Heart left ventricle (tissue), 16 donors: ENCODE measurements around the gene MPZL2. TPM values are rescaled to one million over a fixed set of nuclear protein-coding genes. Genes with fewer than 3 reads are reported as not detected.
A peak's percentile ranks its signal among the peaks of the same experiment; 100 is the strongest.

Experiments used
- ATAC-seq, 4 donors: fragments of 200-7000 bp; cut with Tn5 transposase; one replicate each; pipeline ENCODE4 v1.9.1; 2020 to 2022; ENCODE audit warnings: moderate library complexity in 4 of 4, mild to moderate bottlenecking in 3 of 4, moderate number of reproducible peaks in 1 of 4
- DNase-seq, 5 donors: peaks; one replicate each; pipeline ENCODE4 v3.0.0-alpha.2; 2020
- H3K27ac ChIP-seq, 12 donors: fragments of 200-600 bp; sonication (generic) in 4 of 12; one replicate each; pipeline versions ENCODE4 v1.5.0 to v1.8.0; 2016 to 2022; ENCODE audit warnings: mild to moderate bottlenecking in 2 of 12
- H3K27me3 ChIP-seq, 9 donors: fragments of 200-600 bp; sonication (generic) in 2 of 9; one replicate each; pipeline versions ENCODE4 v1.5.1 to v1.8.0; 2016 to 2022; ENCODE audit warnings: mild to moderate bottlenecking in 3 of 9
- H3K36me3 ChIP-seq, 9 donors: fragments of 200-600 bp; sonication (generic) in 2 of 9; one replicate each; pipeline versions ENCODE4 v1.5.0 to v1.8.0; 2018 to 2022; ENCODE audit warnings: mild to moderate bottlenecking in 2 of 9
- H3K4me1 ChIP-seq, 12 donors: fragments of 200-600 bp; sonication (generic) in 4 of 12; one replicate each; pipeline versions ENCODE4 v1.5.0 to v1.8.0; 2016 to 2022; ENCODE audit warnings: mild to moderate bottlenecking in 3 of 12
- H3K4me3 ChIP-seq, 12 donors: fragments of 200-600 bp; sonication (generic) in 4 of 12; one replicate each; pipeline versions ENCODE4 v1.5.0 to v1.8.0; 2017 to 2022; ENCODE audit warnings: mild to moderate bottlenecking in 9 of 12, moderate library complexity in 4 of 12
- H3K9me3 ChIP-seq, 12 donors: fragments of 200-600 bp; sonication (generic) in 4 of 12; one replicate each; pipeline versions ENCODE4 v1.5.0 to v1.8.0; 2016 to 2022; ENCODE audit warnings: mild to moderate bottlenecking in 1 of 12
- POLR2A ChIP-seq, 2 donors: fragments of 450-650 bp; IDR thresholded peaks; one replicate each; pipeline ENCODE4 v1.6.1; 2017; ENCODE audit warnings: antibody characterized with exemption in 2 of 2, mild to moderate bottlenecking in 2 of 2, moderate library complexity in 2 of 2
- WGBS, 4 donors: extraction: QIAGEN DNeasy Blood & Tissue Kit in 2 of 4; methylation state at CpG; one replicate each; pipeline versions ENCODE4 v1.1.5 to v1.1.7; 2013 to 2018; 5-methylcytosine and 5-hydroxymethylcytosine counted together
- intact Hi-C, 10 donors: fragments of 100-400 bp; cut with DNase I; formaldehyde crosslinking; loops; one replicate each; pipeline versions ENCODE4 v1.11.1 to v1.14.2; 2022
- long read RNA-seq, 3 donors: library from polyadenylated mRNA; unstranded; transcript quantifications; one replicate each; pipeline ENCODE4 v2.0.0, GENCODE V29; 2020 to 2021
- polyA plus RNA-seq, 2 donors: library from polyadenylated mRNA; stranded (reverse); fragments of 200-250 nt; gene quantifications; one replicate each; pipeline ENCODE4 v1.2.3, GENCODE V29; 2013
- total RNA-seq, 9 donors: library from RNA; depleted of rRNA in 2 of 9; stranded (reverse); fragments of >200 nt in 2 of 9; fragmentation: NEBNext Ultra II Directional in 3 of 9; extraction: Animal tissue kit (Norgen Biotek cat#: 25700) in 3 of 9; gene quantifications; one replicate each; pipeline versions ENCODE4 v1.1.0 to v1.2.4, GENCODE V29; 2016 to 2023
- TF ChIP-seq, protein P1 (sequence below), 12 donors: fragments of 200-600 bp; sonication (generic) in 4 of 12; IDR thresholded peaks; one replicate each; pipeline versions ENCODE4 v1.5.0 to v1.8.0; 2018 to 2022; ENCODE audit warnings: antibody characterized with exemption in 12 of 12, mild to moderate bottlenecking in 5 of 12
- donor health status: ischemic (EF 13 %, LVEDD 7.1; RV severe dilation, severe dysfunction).
- donor health status: healthy with polysubstance abuse.
- donor health status: DM: no; HTN: yes; CAD: no.
- donor health status: DM: no; HTN: no; CAD: no.
- donor health status: ischemic (EF 25% LVEDD 6.9; RV normal size, moderate dysfunction).
- donor health status: ischemic (EF 25% LVEDD 5.7; RV mildly dilated, moderate dysfunction).
- donor health status: healthy.
- donor health status: DM: yes; HTN: yes; CAD: no.
- donor health status: ischemic (EF 35%, LVEDD 5.7; RV mildly dilated, moderate dysfunction).
- donor health status: nonischemic (EF 11% LVEDD 7.7; RV severe dilation, severe dysfunction).
- donor health status: DM: yes; HTN: yes; CAD: no.
- donor health status: PGD.
- donor health status: ischemic (EF 29% LVEDD 5.4; RV normal size, mild dysfunction).
- donor health status: nonischemic (EF 23%, LVEDD 6.1; RV moderate dilation, normal function).

MPZL2 gene
- 10 to 100 TPM in 7 of 9 donors, 1 to 10 TPM in 2; 8.3 to 29.6 (median 13.2) TPM for total RNA-seq
- polyA plus RNA-seq, result 1 to 10 TPM; 7.4 to 7.7 TPM
- long read RNA-seq, donor 1, transcript MPZL2-201 (6 exons, 2,620 nt), result major isoform, 12 of 19 reads
- long read RNA-seq, donor 1, partial matches to known transcripts, result 1 of 19 reads
- long read RNA-seq, donor 1, other reads (novel, unspliced or antisense), result 2 of 19 reads
- long read RNA-seq, donor 2, transcript MPZL2-201 (6 exons, 2,620 nt), result major isoform, 33 of 44 reads
- long read RNA-seq, donor 2, partial matches to known transcripts, result 1 of 44 reads
- long read RNA-seq, donor 2, other reads (novel, unspliced or antisense), result 3 of 44 reads
- long read RNA-seq, donor 3, transcript MPZL2-201 (6 exons, 2,620 nt), result major isoform, 11 of 13 reads
- long read RNA-seq, donor 3, partial matches to known transcripts, result 0 of 13 reads
- long read RNA-seq, donor 3, other reads (novel, unspliced or antisense), result 1 of 13 reads

DNA sequence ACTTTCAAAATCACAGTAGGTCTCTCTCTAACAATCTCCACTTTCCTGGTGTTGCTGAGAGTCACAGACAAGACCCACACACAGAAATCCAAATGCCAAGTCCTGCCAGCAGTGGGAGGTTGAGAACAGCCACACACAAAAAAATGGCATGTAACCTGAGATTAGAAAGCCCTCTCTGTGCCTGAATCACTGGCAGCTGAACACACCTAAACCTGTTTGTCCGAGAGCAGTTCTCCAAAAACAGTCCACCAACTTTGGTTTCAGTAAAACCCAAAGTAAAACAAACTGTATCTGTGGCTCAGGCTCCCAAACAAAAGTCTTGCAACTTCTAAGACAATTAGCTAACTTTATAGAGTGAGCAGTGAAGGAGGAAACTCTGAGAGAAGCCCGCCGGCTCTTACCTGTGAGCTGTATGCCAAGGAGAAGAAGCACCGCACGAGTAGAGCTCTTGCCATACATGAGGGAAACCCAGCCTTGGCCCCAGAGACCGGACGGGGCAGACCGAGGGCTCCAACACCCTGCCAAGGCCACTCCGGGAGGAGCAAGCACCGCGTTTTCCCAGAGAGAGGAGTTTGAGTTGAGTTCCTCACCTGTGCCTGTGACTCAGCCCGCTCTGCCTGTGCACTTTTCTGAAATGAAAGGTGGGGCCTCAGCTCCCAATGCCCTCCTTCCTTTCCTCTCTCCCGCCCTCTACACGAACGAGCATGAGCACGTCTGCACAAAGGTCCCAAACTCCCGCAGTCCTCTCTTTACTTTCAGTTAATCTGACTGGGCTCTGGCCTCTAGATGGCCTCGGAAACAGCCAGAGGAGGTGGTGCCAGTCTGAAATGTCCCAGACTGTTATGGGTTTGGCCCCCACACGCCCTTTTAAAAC, at the start of gene MPZL2:
Gene MPZL2, minus strand, starts transcription at position 603 of the 874 bp plus-strand sequence. Its CDS starts 144 bp downstream, at position 459.
- 16 to 20% (median 18%) methylated on average over 17 to 19 of the region's 19 CpGs for WGBS, 4 donors
- intact Hi-C loops, result no loop called here
- no peak for TF ChIP-seq POLR2A (IDR thresholded peaks at IDR 0.05)
- TF ChIP-seq, protein P1, sequence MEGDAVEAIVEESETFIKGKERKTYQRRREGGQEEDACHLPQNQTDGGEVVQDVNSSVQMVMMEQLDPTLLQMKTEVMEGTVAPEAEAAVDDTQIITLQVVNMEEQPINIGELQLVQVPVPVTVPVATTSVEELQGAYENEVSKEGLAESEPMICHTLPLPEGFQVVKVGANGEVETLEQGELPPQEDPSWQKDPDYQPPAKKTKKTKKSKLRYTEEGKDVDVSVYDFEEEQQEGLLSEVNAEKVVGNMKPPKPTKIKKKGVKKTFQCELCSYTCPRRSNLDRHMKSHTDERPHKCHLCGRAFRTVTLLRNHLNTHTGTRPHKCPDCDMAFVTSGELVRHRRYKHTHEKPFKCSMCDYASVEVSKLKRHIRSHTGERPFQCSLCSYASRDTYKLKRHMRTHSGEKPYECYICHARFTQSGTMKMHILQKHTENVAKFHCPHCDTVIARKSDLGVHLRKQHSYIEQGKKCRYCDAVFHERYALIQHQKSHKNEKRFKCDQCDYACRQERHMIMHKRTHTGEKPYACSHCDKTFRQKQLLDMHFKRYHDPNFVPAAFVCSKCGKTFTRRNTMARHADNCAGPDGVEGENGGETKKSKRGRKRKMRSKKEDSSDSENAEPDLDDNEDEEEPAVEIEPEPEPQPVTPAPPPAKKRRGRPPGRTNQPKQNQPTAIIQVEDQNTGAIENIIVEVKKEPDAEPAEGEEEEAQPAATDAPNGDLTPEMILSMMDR (IDR thresholded peaks at IDR 0.05), result no peak
- Histone ChIP-seq H3K9me3 (no peaks in the 10 kb centered on the region), H3K4me3 (peak within 1 kb of the TSS in 11 of 12 donors; percentile 11 to 59 (median 48)), H3K4me1 (peaks cover 0 to 24% (median 0%) of the 10 kb centered on the region in 12 donors), H3K27me3 (peaks cover 0 to 8% (median 0%) of the 10 kb centered on the region in 9 donors), H3K36me3 (peaks cover 0 to 7% (median 0%) of the 10 kb centered on the region in 9 donors), H3K27ac (peak within 1 kb of the TSS in 8 of 12 donors; percentile 7 to 69 (median 51))
- DNase-seq, result peak in 4 of 5 donors; percentile 17 to 39 (median 29)
- ATAC-seq, result peak; percentile 58 to 88 (median 83)

GRCh38 chr11:118313242-118313641, 49.1 kb upstream of the MPZL2 start:
- peaks cover 0 to 29% (median 13%) of the 10 kb centered on the region in 9 donors for H3K27me3 ChIP-seq
- WGBS, 4 donors, result 54 to 61% (median 60%) methylated on average over 4 of the region's 4 CpGs
- no peaks in the 10 kb centered on the region for H3K36me3 ChIP-seq
- ATAC-seq, result no peak
- H3K9me3 ChIP-seq, result peaks cover 0 to 4% (median 0%) of the 10 kb centered on the region in 12 donors
- peaks cover 0 to 34% (median 12%) of the 10 kb centered on the region in 12 donors for H3K4me1 ChIP-seq
- H3K4me3 ChIP-seq, result no peak overlapping the region
- no peak overlapping the region for H3K27ac ChIP-seq
- intact Hi-C loops, result no loop called here
- no peak for TF ChIP-seq POLR2A (IDR thresholded peaks at IDR 0.05)
- DNase-seq, result no peak

GRCh38 chr11:118312328-118312727, 48.2 kb upstream of the MPZL2 start:
- peaks cover 0 to 25% (median 12%) of the 10 kb centered on the region in 12 donors for H3K4me1 ChIP-seq
- H3K9me3 ChIP-seq, result peaks cover 0 to 4% (median 0%) of the 10 kb centered on the region in 12 donors
- peaks cover 0 to 29% (median 13%) of the 10 kb centered on the region in 9 donors for H3K27me3 ChIP-seq
- H3K4me3 ChIP-seq, result no peak overlapping the region
- H3K27ac ChIP-seq, result no peak overlapping the region
- ATAC-seq (no peak), DNase-seq (no peak)
- WGBS, 4 donors, result 92 to 94% (median 94%) methylated on average over 2 of the region's 2 CpGs
- intact Hi-C loops, result no loop called here
- no peaks in the 10 kb centered on the region for H3K36me3 ChIP-seq
- no peak for TF ChIP-seq POLR2A (IDR thresholded peaks at IDR 0.05)
- TF ChIP-seq, protein P1 (IDR thresholded peaks at IDR 0.05), result no peak

DNA sequence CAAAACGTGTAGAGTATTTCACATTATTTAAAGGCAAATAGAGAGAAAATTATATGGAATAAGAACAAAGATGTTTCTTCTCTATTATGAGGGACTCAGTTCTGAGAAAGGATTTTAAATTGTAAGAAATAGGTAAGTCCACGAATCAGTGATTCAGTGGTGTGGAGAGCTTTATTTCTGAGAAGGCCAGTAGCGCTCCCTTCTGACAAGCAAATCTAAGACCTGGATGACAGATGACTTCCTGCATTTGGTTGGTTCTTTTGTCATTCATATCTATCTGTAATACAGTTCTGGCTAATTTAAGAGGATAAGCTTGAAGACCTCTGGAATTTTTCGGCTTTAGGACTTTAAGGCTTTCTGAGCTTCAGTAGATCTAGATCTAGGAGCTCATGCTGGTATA, 47.4 kb upstream of the MPZL2 start:
- H3K27me3 ChIP-seq, result peaks cover 0 to 29% (median 13%) of the 10 kb centered on the region in 9 donors
- peaks cover 0 to 16% (median 7%) of the 10 kb centered on the region in 12 donors for H3K4me1 ChIP-seq
- DNase-seq (no peak), ATAC-seq (no peak)
- no peak overlapping the region for H3K27ac ChIP-seq
- no peak overlapping the region for H3K4me3 ChIP-seq
- intact Hi-C loops, result no loop called here
- TF ChIP-seq, protein P1 (IDR thresholded peaks at IDR 0.05), result no peak
- TF ChIP-seq POLR2A (IDR thresholded peaks at IDR 0.05), result no peak
- no peaks in the 10 kb centered on the region for H3K36me3 ChIP-seq
- peaks cover 0 to 4% (median 0%) of the 10 kb centered on the region in 12 donors for H3K9me3 ChIP-seq
- WGBS, 4 donors, result 68 to 77% (median 73%) methylated on average over 4 of the region's 4 CpGs
